Motor neuron (in vitro differentiated cells): Measurements from ENCODE around the gene ASS1. TPM values are rescaled to one million over a fixed set of nuclear protein-coding genes. Genes with fewer than 3 reads are reported as not detected.

Source experiments
- ATAC-seq, 8 experiments: fragments of 200-7000 bp; cut with Tn5 transposase; replicated peaks in 6 of 8; 2 replicates each; pipeline ENCODE4 v1.8.0; 2021; ENCODE audit warnings: mild to moderate bottlenecking in 8 of 8, moderate library complexity in 8 of 8
- H3K27ac ChIP-seq, 2 donors: fragments of 250-450 bp; sonication (Bioruptor Pico); 2 replicates each; pipeline ENCODE4 v1.9.0; 2021; ENCODE audit warnings: antibody characterized with exemption in 2 of 2, mild to moderate bottlenecking in 2 of 2, moderate library complexity in 1 of 2
- H3K4me1 ChIP-seq, 2 donors: fragments of 250-450 bp; sonication (Bioruptor Pico); replicated peaks in 1 of 2; 2 replicates each; pipeline ENCODE4 v1.6.1; 2021; ENCODE audit warnings: antibody characterized with exemption in 2 of 2, mild to moderate bottlenecking in 2 of 2, moderate library complexity in 1 of 2
- H3K4me3 ChIP-seq, 5 donors: fragments of 250-450 bp; sonication (Bioruptor Pico); 2 replicates each; pipeline ENCODE4 v1.9.0; 2021; ENCODE audit warnings: antibody characterized with exemption in 5 of 5, mild to moderate bottlenecking in 5 of 5, moderate library complexity in 4 of 5
- WGBS, 10 experiments: fragments of 450-650 bp; shearing (Covaris generic); methylation state at CpG; one replicate each; pipeline ENCODE4 v1.0.0; 2022; 5-methylcytosine and 5-hydroxymethylcytosine counted together
- in situ Hi-C, 9 experiments: fragments of 400-800 bp; cut with MboI; loops; one replicate each; pipeline ENCODE4 v1.15.0; 2021; ENCODE audit warnings: low sequenced_read_pairs in 9 of 9, low pct_unique_long_range_greater_than_20kb in 2 of 9; ENCODE audit not compliant: unreplicated experiment in 9 of 9
- total RNA-seq, 8 experiments: library from RNA; unstranded; fragments of 300-600 nt; gene quantifications; 2 replicates each; pipeline versions ENCODE4 v1.2.3 to v1.2.4, GENCODE V29; 2022

Gene ASS1
- total RNA-seq, 8 experiments from 2014 or later, result 12.0 to 412 (median 86.3) TPM

- in situ Hi-C loops, result loop anchor here in 1 of 9 experiments (25.0 kb wide), 1 partner anchor 187 kb away; the partner anchor contains the start of gene EXOSC2
- peak in 5 of 8 experiments; percentile 30 to 71 (median 60) for ATAC-seq
- Histone ChIP-seq H3K4me1 (peaks cover 18 to 20% of the 10 kb centered on the region in 2 donors), H3K27ac (no peak overlapping the region), H3K4me3 (no peak overlapping the region)
- 40 to 100% (median 77%) methylated on average over 1 to 3 of the region's 7 CpGs; no CpG with 5 or more reads in 4 of the 10 experiments for WGBS, 10 experiments
Measured at GRCh38 chr9:130499804-130500263, 55.1 kb downstream of the ASS1 start.

DNA sequence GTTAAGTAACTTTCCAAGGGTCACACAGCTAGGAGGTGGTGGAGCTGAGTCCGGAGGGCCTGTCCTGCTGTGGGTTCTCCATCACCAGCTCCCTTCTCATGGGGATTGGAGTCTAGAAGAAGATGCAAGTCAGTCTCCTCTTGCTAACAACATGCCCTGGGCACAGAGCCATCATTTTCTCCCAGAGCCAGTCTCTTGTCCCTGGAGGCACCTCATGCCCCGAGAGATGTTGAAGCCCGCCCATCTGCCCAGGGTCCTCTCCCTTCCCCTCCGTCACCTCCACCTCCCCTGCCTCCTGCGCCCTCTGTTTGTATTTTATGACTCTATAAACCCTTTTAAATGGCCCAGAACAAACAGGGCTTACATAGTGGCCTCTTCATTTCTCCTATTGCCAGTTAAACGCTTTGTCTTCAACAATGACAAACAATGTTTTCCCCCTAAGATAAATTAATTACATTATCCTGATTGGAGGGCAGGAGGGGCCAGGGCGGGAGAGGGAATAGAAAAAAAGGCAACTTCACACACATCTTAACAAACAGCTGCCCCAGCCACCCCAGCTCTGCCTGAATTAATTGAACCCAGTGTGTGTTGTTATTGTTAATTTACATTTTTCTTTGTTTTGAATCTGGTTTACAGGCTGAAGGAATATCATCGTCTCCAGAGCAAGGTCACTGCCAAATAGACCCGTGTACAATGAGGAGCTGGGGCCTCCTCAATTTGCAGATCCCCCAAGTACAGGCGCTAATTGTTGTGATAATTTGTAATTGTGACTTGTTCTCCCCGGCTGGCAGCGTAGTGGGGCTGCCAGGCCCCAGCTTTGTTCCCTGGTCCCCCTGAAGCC is 55.8 kb downstream of the ASS1 start:
- Histone ChIP-seq H3K27ac (peak overlapping the region in 1 of 2 donors; percentile 61), H3K4me1 (peaks cover 18 to 20% of the 10 kb centered on the region in 2 donors), H3K4me3 (no peak overlapping the region)
- WGBS, 10 experiments, result 12 to 100% (median 50%) methylated on average over 1 to 7 of the region's 12 CpGs; no CpG with 5 or more reads in 1 of the 10 experiments
- peak in 5 of 8 experiments; percentile 70 to 79 (median 77) for ATAC-seq
- in situ Hi-C loops, result no loop called here

GRCh38 chr9:130501639-130502038 is 56.9 kb downstream of the ASS1 start:
- 93 to 100% (median 100%) methylated on average over 1 to 6 of the region's 9 CpGs; no CpG with 5 or more reads in 7 of the 10 experiments for WGBS, 10 experiments
- peaks cover 18 to 20% of the 10 kb centered on the region in 2 donors for H3K4me1 ChIP-seq
- in situ Hi-C loops, result no loop called here
- H3K27ac ChIP-seq, result no peak overlapping the region
- no peak overlapping the region for H3K4me3 ChIP-seq
- peak in 2 of 8 experiments; percentile 12 to 14 for ATAC-seq

GRCh38 chr9:130508218-130508617 is 63.5 kb downstream of the ASS1 start:
- in situ Hi-C loops, result no loop called here
- WGBS, 10 experiments, result 0 to 80% (median 50%) methylated on average over 1 to 2 of the region's 2 CpGs; no CpG with 5 or more reads in 7 of the 10 experiments
- ATAC-seq, result no peak

DNA sequence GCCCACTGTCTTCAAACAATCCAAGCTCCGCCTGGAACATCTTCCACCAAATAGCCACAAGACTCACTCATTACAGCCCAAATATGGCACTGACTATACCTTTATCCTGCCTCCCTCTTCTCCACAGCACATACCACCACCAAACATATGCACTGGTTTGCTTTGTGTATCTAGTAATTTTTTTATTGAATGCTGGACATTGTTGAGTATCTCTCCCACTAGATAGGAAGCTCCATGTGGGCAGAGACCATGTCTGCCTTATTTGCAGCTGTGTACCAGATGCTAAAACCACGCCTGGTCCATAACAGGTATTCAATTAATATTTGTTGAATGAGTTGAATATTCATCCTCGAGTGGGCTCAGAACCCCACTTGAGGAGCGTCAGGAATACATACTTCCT is 67.4 kb downstream of the ASS1 start:
- Histone ChIP-seq H3K27ac (no peak overlapping the region), H3K4me3 (no peak overlapping the region), H3K4me1 (no peaks in the 10 kb centered on the region)
- in situ Hi-C loops, result no loop called here
- 35 to 100% (median 73%) methylated on average over 1 to 4 of the region's 4 CpGs; no CpG with 5 or more reads in 2 of the 10 experiments for WGBS, 10 experiments
- ATAC-seq, result no peak

More at GRCh38 chr9:130508218-130508617, 63.5 kb downstream of the ASS1 start:
- Histone ChIP-seq H3K4me1 (no peaks in the 10 kb centered on the region), H3K4me3 (no peak overlapping the region), H3K27ac (no peak overlapping the region)

DNA sequence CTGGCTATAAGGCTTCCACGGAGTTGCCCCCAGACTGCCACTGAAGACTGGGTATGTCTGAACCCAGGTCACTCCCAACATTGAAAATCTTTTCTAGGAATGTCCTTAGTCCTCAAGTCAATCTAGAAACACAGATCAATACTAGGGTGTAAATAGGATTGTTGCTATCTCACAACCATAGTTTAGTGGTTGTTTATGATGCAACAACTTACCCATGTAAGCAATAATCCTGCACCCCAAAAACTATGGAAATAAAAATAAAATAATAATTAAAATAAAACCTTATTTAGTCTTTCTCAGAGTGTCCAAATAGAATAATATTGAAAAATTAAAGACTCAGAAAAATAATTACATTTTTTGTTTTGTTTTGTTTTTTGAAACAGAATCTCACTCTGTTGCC is 68.3 kb downstream of the ASS1 start:
- in situ Hi-C loops, result no loop called here
- 0 to 100% (median 71%) methylated on average over 1 of the region's 1 CpG; no CpG with 5 or more reads in 3 of the 10 experiments for WGBS, 10 experiments
- H3K27ac ChIP-seq, result no peak overlapping the region
- no peaks in the 10 kb centered on the region for H3K4me1 ChIP-seq
- H3K4me3 ChIP-seq, result no peak overlapping the region
- no peak for ATAC-seq

DNA sequence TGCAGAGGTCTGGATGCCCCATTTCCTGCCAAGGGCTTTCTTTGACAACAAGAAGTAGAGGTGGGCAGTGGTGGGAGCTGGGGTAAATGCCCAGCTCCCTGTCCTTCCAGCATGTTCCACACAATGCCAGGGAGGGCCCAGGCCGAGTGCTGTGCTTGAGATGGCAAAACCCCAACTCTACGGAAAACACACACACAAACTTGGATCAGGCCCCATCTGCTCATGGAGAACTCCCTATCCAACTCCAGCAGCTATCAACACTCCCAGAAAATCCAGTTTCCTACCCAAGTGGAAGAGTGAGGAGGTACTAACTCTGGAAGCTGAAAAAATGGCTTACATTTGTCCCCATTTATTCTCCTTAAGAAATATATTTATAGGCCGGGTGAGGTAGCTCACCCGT is 73.5 kb downstream of the ASS1 start:
- WGBS, 10 experiments, result 71 to 86% (median 80%) methylated on average over 1 to 4 of the region's 4 CpGs; no CpG with 5 or more reads in 6 of the 10 experiments
- H3K4me1 ChIP-seq, result no peaks in the 10 kb centered on the region
- H3K27ac ChIP-seq, result no peak overlapping the region
- no peak overlapping the region for H3K4me3 ChIP-seq
- no peak for ATAC-seq
- in situ Hi-C loops, result no loop called here

- WGBS, 10 experiments, result 34 to 92% (median 61%) methylated on average over 2 to 14 of the region's 24 CpGs; no CpG with 5 or more reads in 3 of the 10 experiments
- ATAC-seq, result no peak
- in situ Hi-C loops, result no loop called here
Measured at GRCh38 chr9:130518943-130519799, 74.4 kb downstream of the ASS1 start.

DNA sequence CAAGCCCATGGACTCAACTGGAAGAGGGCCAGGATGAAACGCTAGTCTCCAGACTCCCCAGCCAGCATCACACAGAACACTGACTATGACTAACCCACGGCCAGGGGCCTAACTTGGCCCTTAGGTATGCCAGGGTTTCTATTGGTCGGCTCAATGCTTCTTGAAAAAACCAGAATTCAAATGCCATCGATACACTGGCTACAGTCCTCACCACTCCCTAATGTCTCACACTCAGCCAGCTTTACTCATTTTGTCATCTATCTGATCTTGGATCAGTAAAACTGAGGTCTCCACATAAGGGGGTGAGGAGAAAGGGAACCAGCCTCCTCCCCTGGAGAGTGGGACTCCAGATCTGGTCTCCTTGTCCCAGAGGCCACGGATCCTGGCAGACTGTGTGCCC is 75.2 kb downstream of the ASS1 start:
- H3K4me1 ChIP-seq, result peaks cover 6 to 8% of the 10 kb centered on the region in 2 donors
- in situ Hi-C loops, result loop anchor here in 1 of 9 experiments (10.0 kb wide), 1 partner anchor 45 kb away; no protein-coding TSS in a partner anchor
- ATAC-seq, result no peak
- no peak overlapping the region for H3K27ac ChIP-seq
- no peak overlapping the region for H3K4me3 ChIP-seq
- 70 to 100% (median 96%) methylated on average over 1 to 3 of the region's 5 CpGs; no CpG with 5 or more reads in 4 of the 10 experiments for WGBS, 10 experiments

More at GRCh38 chr9:130518943-130519799, 74.4 kb downstream of the ASS1 start:
- H3K4me1 ChIP-seq, result peaks cover 6 to 7% of the 10 kb centered on the region in 2 donors
- H3K27ac ChIP-seq, result no peak overlapping the region
- no peak overlapping the region for H3K4me3 ChIP-seq

DNA sequence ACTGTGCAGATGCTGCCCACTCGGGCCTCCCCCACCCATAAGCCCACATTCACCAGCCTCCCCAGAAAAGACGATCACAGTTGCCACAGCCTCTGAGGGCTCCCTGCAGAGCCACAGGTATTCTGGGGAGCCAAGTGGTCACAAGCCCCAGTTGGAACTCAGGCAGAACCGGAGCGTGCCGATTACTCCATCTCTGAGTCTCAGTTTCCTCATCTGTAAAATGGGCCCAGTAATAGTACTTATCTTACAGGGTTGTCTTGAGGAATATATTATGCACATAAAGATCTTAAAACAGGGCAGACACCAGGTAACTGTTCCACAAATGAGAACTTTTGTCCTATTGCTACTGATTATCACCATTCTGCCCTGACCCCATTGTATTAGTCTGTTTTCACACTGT is 77.0 kb downstream of the ASS1 start:
- in situ Hi-C loops, result loop anchor here in 1 of 9 experiments (10.0 kb wide), 1 partner anchor 47 kb away; no protein-coding TSS in a partner anchor
- no peak overlapping the region for H3K4me3 ChIP-seq
- WGBS, 10 experiments, result 20 to 100% (median 90%) methylated on average over 1 to 3 of the region's 5 CpGs; no CpG with 5 or more reads in 5 of the 10 experiments
- ATAC-seq, result no peak
- H3K4me1 ChIP-seq, result peaks cover 8 to 9% of the 10 kb centered on the region in 2 donors
- no peak overlapping the region for H3K27ac ChIP-seq

DNA sequence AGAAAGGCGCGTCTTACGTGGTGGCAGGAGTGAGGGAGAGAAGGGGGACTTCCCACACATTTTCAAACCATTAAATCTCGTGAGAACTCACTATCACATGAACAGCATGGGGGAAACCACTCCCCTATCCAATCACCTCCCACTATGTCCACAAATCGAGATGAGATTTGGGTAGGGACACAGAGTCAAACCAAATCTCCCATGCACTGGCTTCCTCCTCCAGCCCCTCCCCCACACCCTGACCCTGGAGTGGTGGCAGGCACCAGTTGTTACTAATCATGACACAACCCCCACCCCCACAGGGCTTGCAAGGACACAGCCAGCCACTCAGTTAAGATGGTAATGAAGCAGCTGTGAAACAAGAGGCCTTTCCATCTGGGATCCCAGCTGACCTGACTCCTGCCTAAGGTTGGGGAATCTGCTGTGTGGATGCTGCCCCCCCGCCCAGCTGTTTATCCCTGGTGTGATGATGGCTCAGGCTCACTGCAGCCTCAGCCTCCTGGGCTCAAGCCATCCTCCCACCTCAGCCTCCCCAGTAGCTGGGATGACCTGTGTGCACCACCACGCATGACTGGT is 77.6 kb downstream of the ASS1 start:
- 37 to 100% (median 79%) methylated on average over 2 to 5 of the region's 7 CpGs; no CpG with 5 or more reads in 3 of the 10 experiments for WGBS, 10 experiments

GRCh38 chr9:130523921-130524320 is 79.2 kb downstream of the ASS1 start:
- Histone ChIP-seq H3K27ac (no peak overlapping the region), H3K4me1 (peaks cover 12 to 16% of the 10 kb centered on the region in 2 donors), H3K4me3 (no peak overlapping the region)
- ATAC-seq, result peak in 5 of 8 experiments; percentile 38 to 74 (median 61)
- 0 to 80% (median 40%) methylated on average over 1 to 6 of the region's 12 CpGs; no CpG with 5 or more reads in 5 of the 10 experiments for WGBS, 10 experiments
- in situ Hi-C loops, result loop anchor here in 1 of 9 experiments (10.0 kb wide), 1 partner anchor 49 kb away; no protein-coding TSS in a partner anchor

More for the DNA sequence above, 77.6 kb downstream of the ASS1 start:
- Histone ChIP-seq H3K27ac (no peak overlapping the region), H3K4me3 (no peak overlapping the region), H3K4me1 (peaks cover 12 to 14% of the 10 kb centered on the region in 2 donors)
- peak in 4 of 8 experiments; percentile 20 to 59 (median 37) for ATAC-seq
- in situ Hi-C loops, result loop anchor here in 1 of 9 experiments (10.0 kb wide), 1 partner anchor 48 kb away; no protein-coding TSS in a partner anchor
